Daoy (cell line): ENCODE data around the gene RNF26. TPM values are rescaled to one million over a fixed set of nuclear protein-coding genes. Genes with fewer than 3 reads are reported as not detected.

ENCODE experiments used
- DNase-seq: peaks from one replicate; pipeline ENCODE4 v3.0.0-alpha.2; 2015; ENCODE audit warnings: low read depth
- total RNA-seq: library from RNA; depleted of rRNA; stranded (reverse); fragments of >200 nt; shearing (Covaris generic); gene quantifications from 2 replicates; pipeline ENCODE4 v1.2.3, GENCODE V29; 2014

RNF26 gene
- total RNA-seq, 1 experiment from 2014 or later: 2.9 TPM

DNA sequence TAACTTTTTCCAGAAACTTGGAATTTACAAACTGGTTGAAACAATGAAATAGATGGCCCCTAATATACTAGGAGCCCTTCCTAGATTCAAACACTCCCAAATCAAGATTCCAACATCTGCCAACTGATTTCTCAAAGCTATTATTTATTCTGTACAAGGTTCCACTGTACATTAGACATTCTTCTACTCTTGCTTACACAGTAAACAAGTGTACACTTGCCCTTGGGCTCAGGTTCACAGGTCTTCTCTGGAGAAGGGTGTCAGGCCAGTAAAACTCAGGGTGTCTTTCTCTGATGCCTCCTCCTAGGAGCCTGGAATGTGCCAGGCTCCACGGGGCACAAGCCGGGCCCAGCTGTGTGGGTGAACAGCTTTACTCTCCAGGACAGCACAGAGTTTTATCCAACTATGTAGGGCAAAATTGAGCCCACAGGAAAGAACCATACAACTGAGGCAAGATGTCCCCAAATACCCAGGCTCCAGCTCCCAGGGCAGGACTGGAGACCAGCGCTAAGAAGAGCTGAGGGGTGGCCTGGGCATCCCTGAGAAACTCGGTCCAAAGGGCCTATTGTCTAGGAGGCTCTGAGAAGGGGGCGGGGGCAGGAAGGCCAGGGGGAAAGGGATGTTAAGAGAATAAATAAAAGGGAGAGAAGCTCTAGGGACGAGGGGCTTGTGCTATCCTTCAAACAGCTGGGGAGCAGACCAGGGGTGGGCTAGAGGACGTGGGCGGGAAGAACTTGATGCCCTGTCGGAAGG, 20.9 kb downstream of the RNF26 start:
- no peak for DNase-seq

DNA sequence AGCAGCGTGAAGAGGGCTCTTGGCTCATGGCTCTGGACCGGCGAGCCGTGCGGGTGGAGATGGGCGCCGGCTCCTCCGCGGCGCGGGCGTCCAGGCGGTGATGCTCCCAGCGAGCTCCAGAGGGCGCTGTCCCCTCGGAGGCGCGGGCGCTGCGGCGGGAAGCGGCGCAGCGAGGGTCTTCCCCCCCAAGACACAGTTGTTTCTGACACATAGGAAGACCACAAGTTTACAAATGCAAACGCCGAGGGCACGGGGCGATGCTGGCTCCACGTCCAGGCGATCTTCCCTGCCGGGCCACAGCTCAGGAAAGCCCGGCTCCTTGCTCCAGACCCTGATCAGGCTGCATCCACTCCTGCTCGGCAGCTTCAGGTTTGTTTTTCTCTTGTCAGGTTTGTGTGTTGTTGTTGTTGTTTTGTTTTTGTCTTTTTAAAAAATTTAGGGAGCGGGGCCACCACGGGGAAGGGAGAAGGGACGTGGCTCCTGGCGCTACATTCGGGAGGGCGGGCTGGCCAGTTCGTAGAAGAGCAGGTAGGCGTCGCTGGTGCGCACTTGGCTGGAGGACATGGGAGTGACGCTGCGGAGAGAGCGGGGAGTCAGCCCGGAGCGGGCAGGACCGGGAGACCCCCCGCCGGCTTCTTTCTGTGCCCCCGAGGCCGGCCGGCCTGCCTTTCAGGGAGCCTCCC, 22.2 kb downstream of the RNF26 start:
- DNase-seq: peak; percentile 87

DNA sequence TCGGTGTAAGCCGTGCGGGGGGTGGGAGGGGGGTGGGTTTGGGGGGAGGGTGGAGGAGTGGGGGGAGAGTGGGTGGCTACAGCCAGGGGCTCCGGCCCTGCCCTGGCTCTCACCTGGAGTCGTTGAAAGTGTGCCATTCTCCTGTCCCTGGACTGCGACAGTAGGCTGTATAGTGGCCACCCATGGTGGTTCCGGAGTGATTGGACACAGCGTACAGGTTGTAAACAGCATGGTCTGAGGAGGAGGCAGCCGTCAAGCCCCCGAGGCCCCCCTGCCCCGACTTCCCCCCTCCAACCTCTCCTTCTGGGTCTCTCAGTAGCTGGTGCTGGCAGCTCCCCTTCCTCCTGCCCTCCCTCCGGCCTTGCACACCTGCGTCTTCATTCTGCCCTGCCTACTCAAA, 22.7 kb downstream of the RNF26 start:
- no peak for DNase-seq

DNA sequence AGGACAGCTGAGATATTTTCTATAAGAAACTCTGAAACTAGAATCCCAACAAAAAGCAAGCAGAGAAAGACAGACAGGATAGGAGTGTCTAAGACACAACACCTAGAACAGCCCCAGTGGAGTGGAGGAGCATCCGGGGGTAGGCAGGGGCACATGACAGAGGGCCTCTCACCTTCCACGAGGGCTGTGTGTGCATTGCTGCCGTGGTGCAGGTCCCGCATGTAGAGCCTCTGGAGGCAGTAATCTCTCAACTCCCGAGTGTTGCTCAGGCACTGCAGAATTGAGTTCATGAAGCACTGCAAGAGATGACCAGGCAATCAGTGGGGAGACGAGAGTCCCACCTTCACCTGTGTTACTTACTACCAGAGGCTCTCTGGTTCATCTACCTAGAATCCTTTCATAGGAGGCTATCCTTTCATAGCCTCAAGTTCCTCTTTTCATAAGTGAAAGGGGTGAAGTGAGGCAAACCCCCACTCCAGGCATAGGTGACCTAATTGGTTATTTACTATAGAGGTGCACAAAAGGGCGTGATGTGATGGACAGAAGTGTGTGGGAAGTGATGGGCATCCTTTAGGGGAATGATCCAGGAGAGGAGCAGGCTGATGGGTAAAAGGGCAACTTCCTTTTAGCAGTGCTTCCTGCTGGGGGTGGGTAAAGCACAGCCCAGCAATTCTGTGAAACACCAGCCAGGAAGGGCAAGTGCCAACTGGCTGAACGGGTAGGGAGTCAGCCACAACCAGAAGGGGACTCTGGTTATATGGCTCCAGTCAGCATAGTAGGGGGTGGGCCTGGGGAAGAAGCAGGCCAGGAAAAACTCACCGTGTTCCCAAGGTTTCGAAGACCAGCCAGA, 25.3 kb downstream of the RNF26 start:
- no peak for DNase-seq

DNA sequence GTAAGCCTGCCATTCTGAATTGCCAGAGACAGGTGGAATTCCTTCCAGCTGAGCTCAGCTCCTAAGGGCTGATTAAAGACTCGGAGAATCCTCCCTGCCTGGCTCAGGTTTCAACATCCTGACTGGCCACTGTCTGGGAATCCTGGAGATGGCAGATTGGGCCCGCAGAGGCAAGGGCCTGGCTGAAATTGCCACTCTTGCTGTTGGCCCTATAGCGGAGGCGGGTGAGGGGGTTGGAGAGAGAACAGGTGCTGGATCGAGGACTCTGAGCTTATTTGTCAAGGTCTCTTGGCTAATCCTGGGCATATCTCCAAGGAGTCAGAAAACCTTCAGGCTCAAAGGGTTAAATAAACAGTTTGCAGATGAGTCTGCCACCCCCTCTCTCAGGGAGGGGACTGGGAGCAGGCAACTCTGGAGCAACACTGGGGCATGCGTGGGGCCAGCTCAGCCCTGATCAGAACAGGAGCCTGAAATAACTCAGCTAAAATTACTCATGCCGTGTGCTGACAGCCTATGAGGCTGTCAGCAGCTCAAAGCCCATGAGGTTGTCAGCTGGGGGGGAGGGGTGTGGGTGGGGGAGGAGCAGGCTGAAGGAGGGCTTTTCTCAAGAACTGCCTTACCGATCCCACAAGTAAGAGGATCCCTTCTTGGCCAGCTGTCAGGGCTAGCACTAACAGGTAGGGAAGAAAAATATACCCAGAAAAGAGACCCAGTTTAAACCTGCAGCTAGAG, 26.9 kb downstream of the RNF26 start:
- DNase-seq: peak; percentile 82

DNA sequence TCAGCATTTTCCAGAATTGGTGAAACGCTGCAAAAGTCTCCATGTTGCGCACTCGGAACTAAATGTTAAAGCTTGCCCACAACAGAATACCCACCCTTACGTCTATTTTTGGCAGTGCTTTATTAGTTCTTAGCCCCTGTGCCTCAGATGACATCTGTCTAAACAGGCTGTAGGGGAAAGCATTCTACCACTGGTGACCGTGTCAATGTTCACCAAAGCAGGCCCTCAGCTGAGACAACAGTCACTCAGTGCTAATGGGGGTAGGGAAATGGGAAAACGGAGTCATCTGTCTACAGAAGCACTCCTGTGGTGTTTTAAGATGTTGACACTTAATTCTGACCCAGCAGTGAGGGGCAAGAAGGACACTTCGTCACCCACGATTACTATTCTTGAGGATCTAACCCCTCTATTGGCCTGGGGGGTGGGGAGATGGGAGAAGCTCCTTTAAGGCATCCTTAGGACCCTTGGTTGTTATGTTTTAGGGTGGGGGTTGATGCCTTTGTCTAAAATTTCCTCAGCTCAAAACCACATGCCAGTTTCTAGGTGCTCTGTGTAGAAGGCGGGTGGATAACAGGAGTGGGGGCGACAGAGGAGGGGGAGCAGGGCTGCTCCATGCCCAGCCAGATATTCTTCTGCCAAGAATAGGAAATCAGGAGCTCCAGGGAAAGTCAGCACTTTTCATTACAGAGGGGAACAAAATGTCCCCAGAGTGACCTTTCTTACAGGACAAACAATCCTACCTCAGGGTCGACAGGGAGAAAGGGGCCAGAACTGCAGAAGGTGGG, 27.8 kb downstream of the RNF26 start:
- no peak for DNase-seq

DNA sequence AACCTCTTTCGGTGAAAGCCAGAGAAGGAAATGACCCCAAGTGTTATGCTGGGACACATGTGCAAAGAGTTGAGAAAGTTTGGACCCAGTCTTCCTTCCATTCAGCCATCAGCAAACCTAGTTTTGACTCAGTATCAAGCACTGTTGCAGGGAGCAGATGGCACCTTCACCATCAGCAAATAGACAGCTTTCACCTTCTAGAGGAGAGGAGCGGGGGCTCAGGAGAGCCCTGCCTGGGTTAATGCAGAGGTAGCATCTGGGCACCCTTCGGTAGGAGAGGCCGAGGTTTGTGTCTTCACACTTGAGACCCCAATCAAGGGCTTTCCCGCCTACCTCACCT, 28.4 kb downstream of the RNF26 start:
- no peak for DNase-seq

DNA sequence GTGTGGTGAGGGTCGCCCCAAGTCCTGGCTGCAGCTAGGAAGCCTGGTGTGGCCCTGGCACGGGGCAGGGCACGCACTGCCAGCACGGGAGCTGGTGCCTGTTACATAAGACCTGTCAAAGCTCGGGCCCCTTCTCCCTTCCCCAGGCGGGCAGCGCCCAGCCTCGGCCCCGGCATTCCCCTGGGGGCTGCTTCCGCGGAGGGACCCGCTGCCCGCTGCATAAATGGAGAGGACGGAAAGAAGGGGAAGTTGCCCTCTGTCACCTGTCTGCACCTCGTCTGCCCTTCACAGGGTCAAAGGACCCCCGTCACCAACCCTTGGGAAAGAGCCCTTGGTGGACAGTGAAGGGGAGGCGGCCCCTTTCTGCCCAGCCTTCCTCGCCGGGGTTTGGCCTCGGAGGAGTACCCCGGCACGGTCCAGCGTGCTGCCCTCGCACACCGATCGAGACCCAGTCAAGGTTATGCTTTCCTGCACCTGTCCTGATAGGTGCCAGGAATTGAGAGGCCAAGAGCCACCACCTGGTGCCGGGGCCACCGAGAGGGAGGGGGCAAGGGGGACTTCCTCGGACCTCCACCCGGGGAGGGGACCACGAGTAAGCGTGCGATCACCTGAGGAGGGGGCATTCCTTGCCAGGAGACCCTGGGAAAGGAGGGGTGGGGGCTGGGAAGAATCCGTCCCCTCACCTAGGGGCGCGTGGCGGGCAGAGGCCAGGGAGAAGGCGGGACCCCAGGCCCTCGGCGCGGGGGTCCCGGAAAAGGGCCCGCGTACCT, 28.9 kb downstream of the RNF26 start:
- no peak for DNase-seq

DNA sequence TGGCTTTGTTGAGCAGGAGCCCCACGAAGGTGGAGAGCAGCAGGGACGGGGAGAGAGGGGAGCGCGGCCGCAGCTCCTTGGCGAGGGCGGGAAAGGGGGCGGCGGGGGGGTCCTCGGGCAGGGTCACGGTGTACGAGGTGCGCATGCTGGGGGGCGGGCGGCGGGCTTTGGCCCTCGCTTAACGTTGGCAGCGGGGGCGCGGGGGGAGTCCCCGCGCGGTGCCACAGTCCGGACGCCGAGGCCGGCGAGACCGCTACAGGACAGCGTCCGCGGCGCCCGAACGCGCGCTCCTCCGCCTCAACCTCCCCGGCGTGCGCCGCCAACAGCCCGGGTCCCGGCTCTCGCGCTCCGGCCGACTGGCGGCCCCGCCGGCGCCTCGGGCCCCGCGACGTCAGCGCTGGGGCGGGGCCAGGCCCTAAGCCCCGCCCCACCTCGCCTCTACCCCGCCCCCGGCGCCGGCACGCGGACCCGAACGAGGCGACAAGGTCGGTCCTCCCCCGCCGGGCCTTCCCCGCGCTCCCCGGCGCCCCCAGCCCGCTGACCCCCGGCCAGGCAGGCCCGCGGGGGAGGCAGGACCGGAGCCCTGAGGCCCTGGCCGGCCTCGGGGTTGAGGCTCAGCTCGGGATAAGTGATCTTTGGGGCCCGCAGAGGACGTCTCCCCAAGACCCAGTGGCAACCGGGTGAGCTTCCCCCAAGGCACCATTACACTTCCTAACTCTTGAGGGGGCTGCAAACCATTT, 29.7 kb downstream of the RNF26 start:
- peak; percentile 64 for DNase-seq

DNA sequence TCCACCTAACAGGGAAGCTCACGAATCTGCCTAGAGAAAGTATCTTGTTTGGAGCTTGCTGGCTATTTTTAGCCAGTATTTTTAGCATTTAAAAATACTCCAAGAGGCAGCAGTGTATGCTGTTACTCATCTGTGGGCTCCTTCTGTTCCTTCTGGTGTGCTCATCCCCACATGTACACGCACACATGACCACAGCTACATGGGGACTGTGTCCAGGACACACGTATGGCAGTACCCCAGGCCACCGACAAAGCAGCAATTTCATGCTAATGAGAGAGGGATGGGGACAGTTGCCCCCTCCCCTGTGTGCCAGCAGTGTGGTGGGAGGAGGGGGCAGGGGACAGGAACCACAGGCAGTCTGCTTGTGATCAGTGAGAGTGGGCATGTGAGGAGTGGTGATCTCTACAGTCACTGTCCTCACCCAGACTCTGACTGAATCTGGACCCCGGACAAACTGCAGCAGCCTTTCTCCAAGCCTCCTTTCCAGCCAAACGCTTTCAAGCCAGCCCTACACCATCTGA, 30.8 kb downstream of the RNF26 start:
- no peak for DNase-seq

DNA sequence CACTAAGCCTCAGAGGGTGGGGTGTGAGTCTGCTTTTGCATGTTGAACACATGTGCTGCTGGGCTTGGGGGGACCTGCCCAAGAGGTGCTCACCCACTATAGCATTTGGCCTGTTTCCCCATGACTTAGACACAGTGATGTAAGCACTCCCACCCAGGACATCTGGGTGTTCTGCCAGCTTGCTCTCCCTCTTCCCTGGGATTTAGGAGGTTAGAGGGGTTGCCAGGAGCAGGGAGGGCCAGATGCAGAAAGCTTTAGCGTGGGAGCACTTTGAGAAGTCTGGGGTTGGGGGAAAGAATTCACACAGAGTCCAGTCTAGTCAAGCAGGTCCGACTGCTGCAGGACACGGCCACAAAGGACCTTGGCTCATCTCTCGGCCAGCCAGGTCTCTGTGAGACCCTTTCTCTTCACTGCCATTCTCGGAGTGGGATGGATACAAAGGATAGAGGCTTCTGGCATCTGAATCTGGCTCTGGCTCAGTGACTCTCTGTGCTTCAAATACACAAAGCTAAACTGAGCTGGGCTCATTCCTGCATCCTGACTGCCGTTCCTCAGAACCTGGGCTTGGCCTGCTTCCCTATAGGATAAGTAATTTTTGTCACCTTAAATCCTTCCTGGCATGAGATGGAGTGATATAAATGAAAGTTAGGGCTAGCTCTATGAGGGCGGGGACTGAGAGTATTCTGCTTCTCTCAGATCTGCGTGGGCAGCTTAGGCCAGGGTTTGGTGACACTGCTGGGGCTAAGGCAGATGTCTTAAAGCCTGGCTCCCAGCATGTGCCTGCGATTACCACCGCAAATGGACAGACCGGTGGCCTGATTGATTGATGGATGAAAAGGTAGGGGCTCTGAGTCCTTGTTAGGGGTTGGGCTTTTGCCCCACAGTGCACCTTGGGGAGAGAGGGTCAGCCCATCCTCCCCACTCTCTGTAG, 32.6 kb downstream of the RNF26 start:
- no peak for DNase-seq

DNA sequence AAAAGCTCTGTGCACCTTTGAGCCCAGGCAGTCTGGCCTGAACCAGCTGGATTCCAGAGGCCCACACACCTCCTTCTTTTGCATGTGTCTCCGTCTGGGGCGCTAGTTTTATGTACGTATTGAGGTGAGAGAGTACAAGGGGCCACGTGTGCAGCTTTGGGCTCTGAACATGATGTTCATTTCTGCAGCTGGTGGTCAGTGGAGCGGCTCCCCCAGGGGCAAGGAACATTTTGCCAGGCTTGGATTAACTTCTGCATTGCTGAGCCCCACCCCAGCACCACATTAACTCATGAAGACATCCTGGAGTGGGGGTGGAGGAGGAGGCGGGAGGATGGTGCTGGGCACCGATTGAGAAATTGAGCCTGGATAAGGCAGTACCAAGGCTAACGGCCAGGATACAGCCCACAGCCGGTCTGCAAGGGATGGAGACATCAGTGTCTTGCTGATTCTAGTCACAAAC, 33.4 kb downstream of the RNF26 start:
- DNase-seq: no peak

DNA sequence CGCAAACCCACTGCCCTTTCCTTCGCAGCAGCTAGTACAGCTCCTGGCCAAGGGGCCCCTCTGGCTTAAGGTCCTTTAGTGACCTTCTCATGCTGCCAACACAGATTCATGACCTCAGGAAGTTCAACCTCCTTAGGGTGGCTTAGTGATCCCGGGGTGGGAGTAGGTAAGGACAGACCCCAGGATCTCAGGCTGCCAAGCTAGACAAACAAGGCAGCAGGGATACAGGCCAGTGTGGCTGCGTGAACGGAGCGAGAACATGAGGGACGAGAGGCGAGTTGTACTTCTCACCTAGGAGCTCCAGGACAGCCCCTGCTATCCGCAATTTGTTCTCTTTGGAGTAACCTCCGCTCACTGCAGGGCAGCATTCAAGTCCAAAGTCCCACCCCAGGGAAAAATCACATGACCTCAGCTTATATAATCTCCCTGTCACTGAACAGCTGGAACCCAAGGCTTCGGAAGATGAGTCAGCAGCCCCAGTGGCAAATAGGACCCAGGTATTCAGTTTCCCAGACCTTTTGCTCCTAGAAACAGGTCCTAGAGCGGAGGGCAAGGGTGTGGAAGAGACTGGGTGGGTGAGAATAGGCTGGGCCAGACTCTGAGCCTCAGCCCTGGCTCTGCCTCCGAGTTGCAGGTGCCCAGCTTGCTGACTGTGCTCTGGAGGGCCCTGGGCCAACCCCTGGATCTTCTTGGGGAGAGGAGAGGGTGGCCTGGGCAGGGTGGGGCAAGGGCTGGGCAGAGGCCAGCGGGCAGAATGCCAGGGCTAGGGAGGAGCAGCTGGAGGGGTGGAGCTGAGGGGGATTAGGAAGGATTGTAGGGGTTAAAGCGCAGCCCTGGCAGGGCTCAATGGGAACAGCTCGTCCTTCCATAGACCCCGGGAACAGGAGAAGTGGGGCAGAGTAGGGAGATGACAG, 34.1 kb downstream of the RNF26 start:
- peak; percentile 38 for DNase-seq

DNA sequence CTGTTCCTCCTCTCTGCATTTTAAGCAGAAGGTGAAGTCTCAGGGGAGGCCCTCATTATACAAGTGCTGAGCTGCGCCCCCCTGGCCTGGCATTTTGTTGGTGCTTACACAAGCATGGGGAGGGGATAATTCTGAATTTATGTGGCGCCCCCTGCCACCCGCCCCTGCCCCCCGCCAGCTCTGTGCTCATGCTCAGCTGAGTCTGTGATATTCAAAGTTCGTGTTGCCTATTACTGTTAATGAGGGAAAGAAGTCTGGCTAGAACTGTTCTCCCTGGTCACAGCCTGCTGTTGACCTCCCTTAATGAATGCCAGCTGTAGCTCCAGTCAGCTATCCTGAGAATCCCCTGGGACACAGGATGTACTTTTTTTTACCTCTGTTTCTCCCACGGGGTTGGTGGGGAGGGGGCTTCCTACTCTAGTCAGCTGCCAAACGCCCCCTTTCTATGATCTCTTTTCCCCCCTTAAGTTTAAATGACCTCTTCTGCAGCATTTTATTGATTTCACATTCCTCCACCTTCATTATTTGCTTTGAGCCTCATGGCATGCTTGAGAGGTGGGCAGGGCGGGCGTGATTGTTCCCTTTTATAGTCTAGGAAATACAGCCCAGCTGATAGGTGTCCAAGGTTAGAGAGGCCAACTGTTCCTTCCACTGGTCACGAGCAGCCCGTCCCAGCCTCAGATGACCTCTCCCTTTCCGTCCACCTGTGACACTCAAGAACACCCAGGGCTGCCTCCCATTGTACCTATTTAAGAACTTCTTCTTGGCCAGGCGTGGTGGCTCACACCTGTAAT, 35.0 kb downstream of the RNF26 start:
- no peak for DNase-seq

DNA sequence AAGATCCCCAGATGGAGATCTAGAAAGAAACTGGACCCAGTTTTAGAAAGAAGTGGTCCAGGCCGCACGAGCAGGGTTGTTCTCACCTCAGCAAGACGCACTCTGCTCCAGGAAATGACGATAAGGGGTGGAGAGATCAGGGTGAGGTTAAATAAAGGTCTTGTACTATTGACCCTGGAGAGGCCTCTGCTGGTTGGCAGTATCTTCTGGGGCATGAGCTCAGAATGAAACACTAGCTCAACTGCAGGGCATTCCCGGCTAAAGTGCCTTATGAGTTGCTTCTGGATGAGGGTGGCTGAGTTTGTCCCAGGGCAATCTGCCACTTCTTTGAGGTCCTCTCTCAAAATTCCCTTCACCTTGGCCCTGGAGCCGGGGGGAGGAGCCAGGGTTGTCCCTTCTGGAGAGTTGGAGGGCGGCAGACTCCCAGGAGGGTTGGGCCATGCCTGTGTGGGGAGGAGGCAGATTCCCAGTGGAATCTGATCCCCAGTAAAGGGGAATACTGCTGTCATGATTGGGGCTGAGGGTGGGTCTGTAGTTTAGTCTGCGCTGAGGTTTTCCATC, 36.2 kb downstream of the RNF26 start:
- no peak for DNase-seq

DNA sequence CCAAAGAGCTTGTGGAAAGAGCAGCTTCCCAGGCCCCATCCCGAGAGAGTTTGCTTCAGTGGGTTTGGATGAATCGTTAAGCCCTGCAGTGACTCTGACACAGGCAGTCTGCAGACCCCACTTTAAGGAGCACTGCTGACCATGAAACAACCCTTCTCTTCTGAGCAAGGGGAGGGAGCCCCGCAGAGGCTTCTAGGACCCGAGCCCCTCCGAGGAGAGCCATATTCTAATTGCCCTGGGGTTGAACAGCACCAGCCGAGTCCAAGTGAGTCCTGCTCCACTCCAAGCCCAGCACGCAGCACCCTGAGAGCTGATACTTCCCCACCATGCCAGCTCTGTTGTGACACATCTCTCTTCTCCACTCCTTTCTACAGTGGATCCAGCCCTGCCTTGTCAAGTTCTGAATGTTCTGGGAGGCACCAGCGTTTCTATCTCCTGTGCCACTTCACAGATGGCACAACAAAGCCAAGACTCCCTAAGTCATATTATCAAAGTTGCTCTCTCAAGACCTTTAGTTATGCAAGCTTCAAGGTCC, 36.8 kb downstream of the RNF26 start:
- no peak for DNase-seq
